ENCODE data around the gene THOP1.

Gene THOP1

GRCh38 chr19:2756477-2756876 is 28.8 kb upstream of the THOP1 start:
- Histone ChIP-seq H3F3A (ENCODE audit: insufficient read depth, low read length) (no peaks in the 10 kb centered on the region), H3K4me3 (ENCODE audit: low read depth, low read length, poor library complexity, severe bottlenecking) (no peak overlapping the region), H3K9ac (ENCODE audit: low read length) (no peak overlapping the region), H3K9me3 (ENCODE audit: low read length) (no peaks in the 10 kb centered on the region), H3K27ac (ENCODE audit: low read depth, low read length, poor library complexity, severe bottlenecking) (no peak overlapping the region), H3K9me2 (ENCODE audit: low read depth, low read length) (no peaks in the 10 kb centered on the region), H3K79me2 (ENCODE audit: insufficient read depth, low read length) (no peaks in the 10 kb centered on the region), H3K27me3 (ENCODE audit: insufficient read depth, low read length) (no peaks in the 10 kb centered on the region), H3K4me2 (ENCODE audit: low read length) (no peak overlapping the region), H2AFZ (ENCODE audit: low read length) (no peak overlapping the region), H4K20me1 (ENCODE audit: insufficient read depth, low read length) (no peaks in the 10 kb centered on the region), H3K4me1 (ENCODE audit: insufficient read depth, low read length, severe bottlenecking) (no peaks in the 10 kb centered on the region), H3K36me3 (ENCODE audit: insufficient read depth, low read length) (peaks cover 64% of the 10 kb centered on the region)
- TF ChIP-seq EZH2 (IDR thresholded peaks at IDR 0.05; ENCODE audit: borderline replicate concordance, low read length) = no peak

GRCh38 chr19:2756921-2757881 is 28.1 kb upstream of the THOP1 start:
- Histone ChIP-seq H3K27me3 (ENCODE audit: insufficient read depth, low read length) (no peaks in the 10 kb centered on the region), H2AFZ (ENCODE audit: low read length) (no peak overlapping the region), H3K9ac (ENCODE audit: low read length) (no peak overlapping the region), H3K27ac (ENCODE audit: low read depth, low read length, poor library complexity, severe bottlenecking) (no peak overlapping the region), H3K79me2 (ENCODE audit: insufficient read depth, low read length) (no peaks in the 10 kb centered on the region), H3K4me1 (ENCODE audit: insufficient read depth, low read length, severe bottlenecking) (no peaks in the 10 kb centered on the region), H3K4me3 (ENCODE audit: low read depth, low read length, poor library complexity, severe bottlenecking) (no peak overlapping the region), H3K9me3 (ENCODE audit: low read length) (no peaks in the 10 kb centered on the region), H3F3A (ENCODE audit: insufficient read depth, low read length) (no peaks in the 10 kb centered on the region), H3K36me3 (ENCODE audit: insufficient read depth, low read length) (peaks cover 70% of the 10 kb centered on the region), H3K9me2 (ENCODE audit: low read depth, low read length) (no peaks in the 10 kb centered on the region), H3K4me2 (ENCODE audit: low read length) (no peak overlapping the region), H4K20me1 (ENCODE audit: insufficient read depth, low read length) (no peaks in the 10 kb centered on the region)
- TF ChIP-seq CTCF (IDR thresholded peaks at IDR 0.05; ENCODE audit: low read length) (no peak), EZH2 (IDR thresholded peaks at IDR 0.05; ENCODE audit: borderline replicate concordance, low read length) (no peak)

DNA sequence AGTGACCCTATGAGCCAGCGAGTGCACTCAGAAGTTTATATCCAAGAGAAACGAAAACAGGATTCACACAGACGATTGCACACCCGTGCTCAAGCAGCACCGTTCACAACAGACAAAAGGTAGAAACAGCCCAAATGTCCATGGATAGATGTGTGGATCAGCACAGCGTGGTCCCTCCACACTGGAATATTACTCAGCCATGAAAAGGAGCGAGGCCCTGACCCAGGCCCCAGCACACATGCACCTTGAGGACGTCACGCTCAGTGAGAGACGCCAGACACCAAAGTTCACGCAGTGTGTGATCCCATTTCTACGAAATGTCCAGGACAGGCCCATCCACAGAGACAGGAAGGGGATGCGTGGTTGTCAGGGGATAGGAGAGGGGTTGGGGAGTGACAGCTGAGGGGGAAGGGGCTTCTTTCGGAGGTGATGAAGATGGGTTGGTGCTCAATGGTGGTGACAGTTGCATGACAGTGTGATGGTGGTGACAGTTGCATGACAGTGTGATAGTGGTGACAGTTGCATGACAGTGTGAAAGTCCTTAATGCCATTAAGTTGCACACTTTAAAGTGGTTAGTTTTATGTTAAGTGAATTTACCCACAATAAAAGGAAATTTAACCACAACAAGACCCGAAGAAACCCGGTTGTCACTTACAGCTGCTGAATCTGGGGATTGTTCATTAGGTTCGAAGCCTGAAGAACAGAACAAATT is 26.5 kb upstream of the THOP1 start:
- Histone ChIP-seq H3K27ac (ENCODE audit: low read depth, low read length, poor library complexity, severe bottlenecking) (no peak overlapping the region), H3F3A (ENCODE audit: insufficient read depth, low read length) (no peaks in the 10 kb centered on the region), H3K79me2 (ENCODE audit: insufficient read depth, low read length) (no peaks in the 10 kb centered on the region), H3K9me2 (ENCODE audit: low read depth, low read length) (no peaks in the 10 kb centered on the region), H3K27me3 (ENCODE audit: insufficient read depth, low read length) (no peaks in the 10 kb centered on the region), H3K4me1 (ENCODE audit: insufficient read depth, low read length, severe bottlenecking) (no peaks in the 10 kb centered on the region), H3K4me2 (ENCODE audit: low read length) (no peak overlapping the region), H3K36me3 (ENCODE audit: insufficient read depth, low read length) (peaks cover 80% of the 10 kb centered on the region), H3K4me3 (ENCODE audit: low read depth, low read length, poor library complexity, severe bottlenecking) (no peak overlapping the region), H3K9me3 (ENCODE audit: low read length) (no peaks in the 10 kb centered on the region), H3K9ac (ENCODE audit: low read length) (no peak overlapping the region), H4K20me1 (ENCODE audit: insufficient read depth, low read length) (no peaks in the 10 kb centered on the region), H2AFZ (ENCODE audit: low read length) (no peak overlapping the region)
- TF ChIP-seq CTCF (IDR thresholded peaks at IDR 0.05; ENCODE audit: low read length) (no peak), EZH2 (IDR thresholded peaks at IDR 0.05; ENCODE audit: borderline replicate concordance, low read length) (no peak)
